ENCODE data around the gene OR52N1. TPM values are rescaled to one million over a fixed set of nuclear protein-coding genes. Genes with fewer than 3 reads are reported as not detected.
A peak's percentile ranks its signal among the peaks of the same experiment; 100 is the strongest.

OR52N1 gene
- total RNA-seq, 1 donor from 2014 or later: not detected

DNA sequence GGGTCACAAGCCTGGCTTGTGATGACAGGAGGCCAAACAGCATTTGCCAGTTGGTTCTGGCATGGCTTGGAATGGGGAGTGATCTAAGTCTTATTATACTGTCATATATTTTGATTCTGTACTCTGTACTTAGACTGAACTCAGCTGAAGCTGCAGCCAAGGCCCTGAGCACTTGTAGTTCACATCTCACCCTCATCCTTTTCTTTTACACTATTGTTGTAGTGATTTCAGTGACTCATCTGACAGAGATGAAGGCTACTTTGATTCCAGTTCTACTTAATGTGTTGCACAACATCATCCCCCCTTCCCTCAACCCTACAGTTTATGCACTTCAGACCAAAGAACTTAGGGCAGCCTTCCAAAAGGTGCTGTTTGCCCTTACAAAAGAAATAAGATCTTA, 54.0 kb downstream of the OR52N1 start:
- peak; percentile 7 for DNase-seq (ENCODE audit: low read depth)
- no peak overlapping the region for H3K4me3 ChIP-seq (ENCODE audit: low read depth, low read length)
- TF ChIP-seq, protein P1, sequence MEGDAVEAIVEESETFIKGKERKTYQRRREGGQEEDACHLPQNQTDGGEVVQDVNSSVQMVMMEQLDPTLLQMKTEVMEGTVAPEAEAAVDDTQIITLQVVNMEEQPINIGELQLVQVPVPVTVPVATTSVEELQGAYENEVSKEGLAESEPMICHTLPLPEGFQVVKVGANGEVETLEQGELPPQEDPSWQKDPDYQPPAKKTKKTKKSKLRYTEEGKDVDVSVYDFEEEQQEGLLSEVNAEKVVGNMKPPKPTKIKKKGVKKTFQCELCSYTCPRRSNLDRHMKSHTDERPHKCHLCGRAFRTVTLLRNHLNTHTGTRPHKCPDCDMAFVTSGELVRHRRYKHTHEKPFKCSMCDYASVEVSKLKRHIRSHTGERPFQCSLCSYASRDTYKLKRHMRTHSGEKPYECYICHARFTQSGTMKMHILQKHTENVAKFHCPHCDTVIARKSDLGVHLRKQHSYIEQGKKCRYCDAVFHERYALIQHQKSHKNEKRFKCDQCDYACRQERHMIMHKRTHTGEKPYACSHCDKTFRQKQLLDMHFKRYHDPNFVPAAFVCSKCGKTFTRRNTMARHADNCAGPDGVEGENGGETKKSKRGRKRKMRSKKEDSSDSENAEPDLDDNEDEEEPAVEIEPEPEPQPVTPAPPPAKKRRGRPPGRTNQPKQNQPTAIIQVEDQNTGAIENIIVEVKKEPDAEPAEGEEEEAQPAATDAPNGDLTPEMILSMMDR (conservative IDR thresholded peaks at IDR 0.05; ENCODE audit: low read depth, low read length): no peak

Other genes with a start within 250 kb of the OR52N1 start
- gene OR52H1, start 242.7 kb downstream of the OR52N1 start, total RNA-seq: not detected in 2 replicates
- gene OR52B6, start 210.4 kb downstream of the OR52N1 start, total RNA-seq: not detected in 2 replicates
- 1.4 and 6.3 TPM in 2 replicates for gene TRIM6, start 194.6 kb downstream of the OR52N1 start, total RNA-seq
- gene TRIM34, start 166.3 kb downstream of the OR52N1 start, total RNA-seq: 2.4 and 7.8 TPM in 2 replicates
- 20.5 and 28.5 TPM in 2 replicates for gene TRIM5, start 106.2 kb downstream of the OR52N1 start, total RNA-seq
- 8.2 and 18.9 TPM in 2 replicates for gene TRIM22, start 101.5 kb downstream of the OR52N1 start, total RNA-seq
- gene OR56B1, start 54.8 kb downstream of the OR52N1 start, total RNA-seq: not detected in 2 replicates
- not detected in 2 replicates for gene OR52N4, start 37.0 kb downstream of the OR52N1 start, total RNA-seq
- not detected in 2 replicates for gene OR52N5, start 7.9 kb downstream of the OR52N1 start, total RNA-seq
- not detected in 2 replicates for gene OR52N2, start 17.7 kb upstream of the OR52N1 start, total RNA-seq
- not detected in 2 replicates for gene OR52E6, start 50.6 kb upstream of the OR52N1 start, total RNA-seq
- gene OR52E8, start 66.4 kb upstream of the OR52N1 start, total RNA-seq: not detected in 2 replicates
- gene OR52E4, start 89.4 kb upstream of the OR52N1 start, total RNA-seq: not detected in 2 replicates
- not detected in 2 replicates for gene OR52E5, start 101.9 kb upstream of the OR52N1 start, total RNA-seq
- not detected in 2 replicates for gene OR56A3, start 151.0 kb upstream of the OR52N1 start, total RNA-seq
- not detected in 2 replicates for gene OR56A5, start 177.2 kb upstream of the OR52N1 start, total RNA-seq
- not detected in 2 replicates for gene OR52L1, start 195.7 kb upstream of the OR52N1 start, total RNA-seq
- not detected in 2 replicates for gene OR56A4, start 215.7 kb upstream of the OR52N1 start, total RNA-seq
- not detected in 2 replicates for gene OR56A1, start 239.5 kb upstream of the OR52N1 start, total RNA-seq

Data from epithelial cell of proximal tubule (primary cell).